Ovary (tissue), 7 donors: Measurements from ENCODE around the gene LASP1NB.
"Not testable (repeated sequence)": the region's sequence is repeated elsewhere in the genome, so short reads cannot be mapped to it uniquely, and the experiment has no call there.

Experiments
- DNase-seq, 5 donors: peaks; one replicate each; pipeline ENCODE4 v3.0.0-alpha.2; 2019 to 2020
- H3K27ac ChIP-seq, 2 donors: fragments of 200-600 bp; one replicate each; pipeline versions ENCODE4 v1.5.1 to v1.8.0; 2019 to 2022
- H3K27me3 ChIP-seq: fragments of 200-600 bp; one replicate; pipeline ENCODE4 v1.8.0; 2022
- H3K36me3 ChIP-seq: fragments of 200-600 bp; sonication (generic); one replicate; pipeline ENCODE4 v1.5.1; 2019
- H3K4me1 ChIP-seq: one replicate; pipeline ENCODE4 v1.8.1; 2013; ENCODE audit warnings: mild to moderate bottlenecking, moderate library complexity; ENCODE audit not compliant: insufficient read depth
- H3K4me3 ChIP-seq: fragments of 200-600 bp; sonication (generic); one replicate; pipeline ENCODE4 v1.5.1; 2017
- H3K9me3 ChIP-seq, 2 donors: fragments of 200-600 bp in 1 of 2; sonication (generic) in 1 of 2; one replicate each; pipeline versions ENCODE4 v1.5.1 to v1.8.1; 2013 to 2019; ENCODE audit warnings: mild to moderate bottlenecking in 1 of 2, moderate library complexity in 1 of 2
- EP300 ChIP-seq: sonication (generic); formaldehyde crosslinking; IDR thresholded peaks from one replicate; pipeline ENCODE4 v1.6.1; 2017; ENCODE audit warnings: antibody characterized with exemption
- POLR2A ChIP-seq: fragments of 450-650 bp; IDR thresholded peaks from one replicate; pipeline ENCODE4 v1.6.1; 2017; ENCODE audit warnings: antibody characterized with exemption, mild to moderate bottlenecking, moderate library complexity
- WGBS, 3 donors: extraction: QIAGEN DNeasy Blood & Tissue Kit in 1 of 3; methylation state at CpG; one replicate each; pipeline versions ENCODE4 v1.1.5 to v1.1.7; 2013 to 2017; 5-methylcytosine and 5-hydroxymethylcytosine counted together
- intact Hi-C, 4 donors: fragments of 100-400 bp; cut with DNase I; formaldehyde crosslinking; loops; one replicate each; pipeline versions ENCODE4 v1.11.0 to v1.15.1; 2022 to 2023
- TF ChIP-seq, protein P1 (sequence below), 3 donors: fragments of 450-650 bp in 2 of 3; fragments of 200-600 bp in 1 of 3; IDR thresholded peaks; one replicate each; pipeline versions ENCODE4 v1.5.1 to v1.8.0; 2016 to 2022; ENCODE audit warnings: antibody characterized with exemption in 3 of 3, mild to moderate bottlenecking in 1 of 3
- donor health status: DM: no; HTN: no; CAD: no; lungs with moderate emphysema.
- donor health status: DM: no; HTN: no; CAD: no.
- donor health status: Bipolar disorder and iron deficiency.
- donor health status: DM: no; HTN: no; CAD: no.
- donor health status: DM: yes; HTN: yes; CAD: no.

The LASP1NB gene

DNA sequence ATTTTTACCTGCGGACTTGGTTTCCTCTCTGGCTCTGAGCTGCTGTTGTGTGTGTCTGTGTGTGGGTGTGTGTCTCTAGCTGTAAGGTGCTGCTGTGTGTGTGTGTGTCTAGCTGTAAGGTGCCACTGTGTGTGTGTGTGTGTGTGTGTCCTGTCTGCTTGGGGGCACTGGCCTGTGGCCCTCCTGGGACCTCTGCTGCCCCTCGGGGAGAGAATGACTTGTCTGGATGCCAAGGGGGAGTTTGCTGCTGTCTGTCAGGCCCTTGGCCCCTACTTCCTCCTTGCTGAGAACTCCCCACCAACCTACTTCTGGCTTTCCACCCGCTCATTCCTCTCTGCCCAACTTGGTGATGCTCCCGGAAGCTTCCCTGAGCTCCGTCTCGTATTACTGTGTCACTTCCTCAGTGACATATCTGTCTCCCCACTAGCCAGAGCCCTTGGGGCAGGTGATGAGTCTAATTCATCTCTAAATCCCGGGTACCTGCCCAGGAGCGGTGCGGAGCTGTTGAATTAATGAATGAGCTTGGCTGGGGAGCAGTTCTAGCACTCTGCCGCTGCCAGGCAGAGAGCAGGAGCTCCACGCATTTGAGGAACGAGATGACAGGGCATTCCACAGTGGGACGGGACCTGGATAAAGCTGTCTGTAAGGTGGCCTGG is 3.5 kb upstream of the LASP1NB start:
- H3K36me3 ChIP-seq, result no peaks in the 10 kb centered on the region
- H3K4me3 ChIP-seq, result no peak overlapping the region
- intact Hi-C loops, result no loop called here
- peaks cover 6% of the 10 kb centered on the region for H3K4me1 ChIP-seq
- TF ChIP-seq, protein P1, sequence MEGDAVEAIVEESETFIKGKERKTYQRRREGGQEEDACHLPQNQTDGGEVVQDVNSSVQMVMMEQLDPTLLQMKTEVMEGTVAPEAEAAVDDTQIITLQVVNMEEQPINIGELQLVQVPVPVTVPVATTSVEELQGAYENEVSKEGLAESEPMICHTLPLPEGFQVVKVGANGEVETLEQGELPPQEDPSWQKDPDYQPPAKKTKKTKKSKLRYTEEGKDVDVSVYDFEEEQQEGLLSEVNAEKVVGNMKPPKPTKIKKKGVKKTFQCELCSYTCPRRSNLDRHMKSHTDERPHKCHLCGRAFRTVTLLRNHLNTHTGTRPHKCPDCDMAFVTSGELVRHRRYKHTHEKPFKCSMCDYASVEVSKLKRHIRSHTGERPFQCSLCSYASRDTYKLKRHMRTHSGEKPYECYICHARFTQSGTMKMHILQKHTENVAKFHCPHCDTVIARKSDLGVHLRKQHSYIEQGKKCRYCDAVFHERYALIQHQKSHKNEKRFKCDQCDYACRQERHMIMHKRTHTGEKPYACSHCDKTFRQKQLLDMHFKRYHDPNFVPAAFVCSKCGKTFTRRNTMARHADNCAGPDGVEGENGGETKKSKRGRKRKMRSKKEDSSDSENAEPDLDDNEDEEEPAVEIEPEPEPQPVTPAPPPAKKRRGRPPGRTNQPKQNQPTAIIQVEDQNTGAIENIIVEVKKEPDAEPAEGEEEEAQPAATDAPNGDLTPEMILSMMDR (IDR thresholded peaks at IDR 0.05), result no peak
- H3K9me3 ChIP-seq, result no peaks in the 10 kb centered on the region
- H3K27me3 ChIP-seq, result no peaks in the 10 kb centered on the region
- no peak for DNase-seq
- peak overlapping the region in 1 of 2 donors; percentile 32 for H3K27ac ChIP-seq
- 75 to 81% (median 76%) methylated on average over 13 of the region's 13 CpGs for WGBS, 3 donors

- TF ChIP-seq, protein P1 (IDR thresholded peaks at IDR 0.05), result no peak
- TF ChIP-seq EP300 (no peak), POLR2A (no peak)
- 51 to 52% (median 52%) methylated on average over 6 of the region's 6 CpGs for WGBS, 3 donors
- Histone ChIP-seq H3K4me1 (peaks cover 6% of the 10 kb centered on the region), H3K9me3 (no peaks in the 10 kb centered on the region), H3K27me3 (no peaks in the 10 kb centered on the region), H3K36me3 (no peaks in the 10 kb centered on the region), H3K27ac (no peak overlapping the region), H3K4me3 (no peak overlapping the region)
- DNase-seq, result peak in 4 of 5 donors; percentile 71 to 85 (median 84)
- intact Hi-C loops, result no loop called here
Measured at GRCh38 chr17:38922538-38923297, 2.7 kb upstream of the LASP1NB start.

GRCh38 chr17:38926293-38927070 is 1.1 kb downstream of the LASP1NB start:
- intact Hi-C loops, result no loop called here
- WGBS, 3 donors, result 59 to 83% (median 83%) methylated on average over 2 of the region's 2 CpGs
- TF ChIP-seq, protein P1 (IDR thresholded peaks at IDR 0.05), result no peak
- H3K4me1 ChIP-seq, result peaks cover 6% of the 10 kb centered on the region
- no peaks in the 10 kb centered on the region for H3K27me3 ChIP-seq
- H3K27ac ChIP-seq, result no peak overlapping the region
- H3K36me3 ChIP-seq, result no peaks in the 10 kb centered on the region
- H3K4me3 ChIP-seq, result no peak overlapping the region
- DNase-seq, result no peak
- no peaks in the 10 kb centered on the region for H3K9me3 ChIP-seq

DNA sequence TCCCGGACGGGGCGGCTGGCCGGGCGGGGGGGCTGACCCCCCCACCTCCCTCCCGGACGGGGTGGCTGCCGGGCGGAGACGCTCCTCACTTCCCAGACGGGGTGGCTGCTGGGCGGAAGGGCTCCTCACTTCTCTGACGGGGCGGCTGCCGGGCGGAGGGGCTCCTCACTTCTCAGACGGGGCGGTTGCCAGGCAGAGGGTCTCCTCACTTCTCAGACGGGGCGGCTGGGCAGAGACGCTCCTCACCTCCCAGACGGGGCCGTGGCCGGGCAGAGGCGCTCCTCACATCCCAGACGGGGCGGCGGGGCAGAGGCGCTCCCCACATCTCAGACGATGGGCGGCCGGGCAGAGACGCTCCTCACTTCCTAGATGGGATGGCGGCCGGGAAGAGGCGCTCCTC is 5.4 kb downstream of the LASP1NB start:
- H3K4me3 ChIP-seq, H3K36me3 ChIP-seq, H3K27me3 ChIP-seq, H3K27ac ChIP-seq, DNase-seq, H3K9me3 ChIP-seq, intact Hi-C loops, H3K4me1 ChIP-seq: not testable (repeated sequence)
- 88 to 100% (median 93%) methylated on average over 2 to 31 of the region's 36 CpGs for WGBS, 3 donors

GRCh38 chr17:38933962-38934361 is 8.5 kb downstream of the LASP1NB start:
- H3K4me1 ChIP-seq, H3K36me3 ChIP-seq, H3K9me3 ChIP-seq, H3K27me3 ChIP-seq, DNase-seq, H3K27ac ChIP-seq, intact Hi-C loops, H3K4me3 ChIP-seq: not testable (repeated sequence)
- 44 to 71% (median 46%) methylated on average over 9 of the region's 9 CpGs for WGBS, 3 donors
